Endothelial cell (in vitro differentiated cells): ENCODE measurements around the gene SPACA6. TPM values are rescaled to one million over a fixed set of nuclear protein-coding genes. Genes with fewer than 3 reads are reported as not detected.
A peak's percentile ranks its signal among the peaks of the same experiment; 100 is the strongest.

ENCODE experiments used
- DNase-seq: peaks from one replicate; pipeline ENCODE4 v3.0.0; 2021; ENCODE audit warnings: low spot score
- H3K27ac Mint-ChIP-seq: one replicate; pipeline ENCODE4 v1.8.0; 2021; ENCODE audit warnings: mixed read lengths, inconsistent platforms; ENCODE audit not compliant: unreplicated experiment
- H3K27me3 Mint-ChIP-seq: one replicate; pipeline ENCODE4 v1.8.0; 2021; ENCODE audit warnings: mild to moderate bottlenecking, moderate library complexity, mixed read lengths, inconsistent platforms; ENCODE audit not compliant: unreplicated experiment
- H3K36me3 Mint-ChIP-seq: one replicate; pipeline ENCODE4 v1.8.0; 2021; ENCODE audit warnings: mild to moderate bottlenecking, low read depth, mixed read lengths, inconsistent platforms; ENCODE audit not compliant: unreplicated experiment
- H3K4me1 Mint-ChIP-seq: one replicate; pipeline ENCODE4 v1.8.0; 2021; ENCODE audit warnings: mild to moderate bottlenecking, mixed read lengths, inconsistent platforms; ENCODE audit not compliant: unreplicated experiment
- H3K4me3 Mint-ChIP-seq: one replicate; pipeline ENCODE4 v1.8.0; 2021; ENCODE audit warnings: mild to moderate bottlenecking, mixed read lengths, inconsistent platforms; ENCODE audit not compliant: unreplicated experiment
- H3K9me3 Mint-ChIP-seq: one replicate; pipeline ENCODE4 v1.8.0; 2021; ENCODE audit warnings: mixed read lengths, inconsistent platforms; ENCODE audit not compliant: unreplicated experiment
- CTCF ChIP-seq: fragments of 200-600 bp; sonication (generic); IDR thresholded peaks from one replicate; pipeline ENCODE4 v1.5.0; 2021; ENCODE audit warnings: antibody characterized with exemption; ENCODE audit not compliant: unreplicated experiment
- total RNA-seq: library from RNA; stranded (reverse); fragmentation: NEBNext Ultra II Directional; extraction: Animal tissue kit (Norgen Biotek cat#: 25700); gene quantifications from one replicate; pipeline ENCODE4 v1.2.1, GENCODE V29; 2021; ENCODE audit not compliant: unreplicated experiment

SPACA6 gene
- total RNA-seq, 1 donor from 2014 or later, result 12.9 TPM

- Mint-ChIP-seq H3K36me3 (peaks cover 23% of the 10 kb centered on the region), H3K27me3 (peaks cover 13% of the 10 kb centered on the region), H3K27ac (no peak overlapping the region), H3K9me3 (no peaks in the 10 kb centered on the region), H3K4me1 (peaks cover 6% of the 10 kb centered on the region), H3K4me3 (no peak overlapping the region)
- no peak for TF ChIP-seq CTCF
- no peak for DNase-seq
Measured at GRCh38 chr19:51709575-51709974, 16.4 kb downstream of the SPACA6 start.

- no peak for TF ChIP-seq CTCF
- Mint-ChIP-seq H3K27ac (no peak overlapping the region), H3K4me3 (no peak overlapping the region), H3K9me3 (no peaks in the 10 kb centered on the region), H3K36me3 (peaks cover 20% of the 10 kb centered on the region), H3K4me1 (peaks cover 3% of the 10 kb centered on the region), H3K27me3 (peaks cover 12% of the 10 kb centered on the region)
- no peak for DNase-seq
Measured at GRCh38 chr19:51710163-51710562, 17.0 kb downstream of the SPACA6 start.

- DNase-seq, result no peak
- Mint-ChIP-seq H3K4me3 (no peak overlapping the region), H3K27me3 (peaks cover 13% of the 10 kb centered on the region), H3K4me1 (no peaks in the 10 kb centered on the region), H3K27ac (no peak overlapping the region), H3K36me3 (peaks cover 13% of the 10 kb centered on the region), H3K9me3 (no peaks in the 10 kb centered on the region)
- TF ChIP-seq CTCF, result no peak
Measured at GRCh38 chr19:51711702-51712101, 18.6 kb downstream of the SPACA6 start.

GRCh38 chr19:51712461-51713081, 19.4 kb downstream of the SPACA6 start:
- H3K36me3 Mint-ChIP-seq, result peaks cover 6% of the 10 kb centered on the region
- no peaks in the 10 kb centered on the region for H3K9me3 Mint-ChIP-seq
- TF ChIP-seq CTCF, result peak; percentile 49
- peak overlapping the region; percentile 2 for H3K4me3 Mint-ChIP-seq
- DNase-seq, result peak; percentile 38
- peaks cover 14% of the 10 kb centered on the region for H3K27me3 Mint-ChIP-seq
- H3K27ac Mint-ChIP-seq, result no peak overlapping the region
- no peaks in the 10 kb centered on the region for H3K4me1 Mint-ChIP-seq
